ENCODE data around the gene NELL2.
"Not testable (repeated sequence)": the region's sequence is repeated elsewhere in the genome, so short reads cannot be mapped to it uniquely, and the experiment has no call there.

The NELL2 gene

DNA sequence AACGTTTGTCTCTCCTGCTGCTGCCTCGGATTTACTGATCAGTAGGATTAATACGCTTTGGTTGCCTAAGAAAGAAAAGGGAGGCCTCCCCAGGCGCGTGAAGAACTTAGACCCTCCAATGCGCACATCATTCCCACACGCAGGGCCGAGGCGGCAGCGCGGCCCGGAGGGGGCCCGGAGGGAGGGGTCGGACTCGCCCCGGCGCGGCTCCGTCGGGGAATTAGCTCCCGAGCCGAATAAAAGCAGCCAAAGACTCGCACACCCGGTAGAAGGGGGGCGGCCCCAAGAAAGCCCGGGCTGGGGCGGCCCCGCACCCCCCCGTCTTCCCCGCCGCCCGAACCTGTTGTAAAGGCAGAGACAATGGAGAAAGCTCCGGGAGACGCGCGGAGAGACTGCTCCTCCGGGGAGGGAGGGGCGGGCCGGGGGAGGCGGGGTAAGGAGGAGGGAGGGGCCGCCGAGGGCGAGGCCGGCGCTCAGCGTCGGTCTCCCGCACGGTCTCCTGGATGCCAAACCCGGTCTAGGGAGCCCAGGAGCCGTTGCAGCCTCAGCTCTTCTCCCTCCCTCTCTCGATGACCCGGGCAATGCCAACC is at the start of gene NELL2:
Gene NELL2, minus strand, starts transcription at position 362 of the 590 bp plus-strand sequence. CDS start 446 bp downstream, outside the sequence.
- DNase-seq (ENCODE audit: extremely low spot score, insufficient read length, low read depth) (no peak), FAIRE-seq (no peak)

DNA sequence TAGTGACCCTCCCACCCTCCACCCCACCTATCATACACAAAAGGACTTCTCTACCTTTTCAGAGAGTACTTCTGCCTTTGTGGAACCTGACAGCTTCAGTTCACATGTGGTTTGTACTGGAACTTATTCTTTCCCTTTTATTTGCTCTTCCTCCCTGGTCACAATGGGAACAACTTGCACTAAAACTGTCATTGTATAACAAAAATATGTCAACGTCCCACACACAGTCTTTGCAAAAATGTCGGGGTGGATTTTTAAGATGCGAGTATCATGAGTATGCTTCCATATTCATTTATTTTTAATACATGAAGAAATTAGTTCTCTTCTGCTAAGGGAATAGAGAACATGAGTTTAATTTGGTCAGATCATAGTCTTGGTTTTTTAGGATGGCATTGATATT is 45.6 kb upstream of the NELL2 start:
- no peak for DNase-seq (ENCODE audit: extremely low spot score, insufficient read length, low read depth)
- no peak for FAIRE-seq

DNA sequence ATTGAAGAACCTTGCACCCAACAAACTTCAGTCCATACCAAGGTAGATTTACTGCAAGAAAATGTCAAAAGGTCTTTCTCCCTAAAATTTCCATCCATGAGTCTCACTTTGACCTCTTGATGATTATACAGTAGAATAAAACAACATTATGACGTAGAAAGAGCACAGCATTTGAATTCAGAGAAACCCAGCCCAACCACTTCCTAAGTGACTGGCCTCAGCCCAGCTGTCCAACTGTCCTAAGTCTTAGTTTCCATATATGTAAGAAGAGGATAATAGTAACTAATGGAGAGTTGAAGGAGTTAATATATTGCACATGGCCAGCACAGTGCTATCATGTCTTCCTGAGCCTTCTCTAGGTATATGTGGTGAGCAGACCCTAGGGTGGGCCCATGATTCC is 41.0 kb upstream of the NELL2 start:
- DNase-seq (ENCODE audit: extremely low spot score, insufficient read length, low read depth) (no peak), FAIRE-seq (no peak)

DNA sequence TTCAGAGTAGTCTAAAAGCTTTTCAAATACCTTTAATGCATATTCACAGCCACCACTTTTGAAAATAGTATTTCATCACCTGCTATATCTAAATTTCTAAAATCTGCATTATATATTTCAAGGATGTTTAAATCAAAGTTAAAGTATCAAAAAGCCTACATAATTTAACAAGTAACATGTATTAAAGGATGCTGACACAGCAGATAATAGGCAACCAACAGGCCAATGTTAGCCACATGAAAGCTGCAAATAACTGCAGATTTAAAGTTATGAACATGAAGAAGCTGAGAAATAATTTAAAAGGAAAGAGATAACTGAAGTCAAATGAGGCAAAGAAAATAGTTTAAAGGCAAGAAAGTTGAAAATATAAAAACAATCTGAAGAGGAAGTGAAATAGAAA is 39.8 kb upstream of the NELL2 start:
- FAIRE-seq, result no peak
- DNase-seq (ENCODE audit: extremely low spot score, insufficient read length, low read depth), result no peak

DNA sequence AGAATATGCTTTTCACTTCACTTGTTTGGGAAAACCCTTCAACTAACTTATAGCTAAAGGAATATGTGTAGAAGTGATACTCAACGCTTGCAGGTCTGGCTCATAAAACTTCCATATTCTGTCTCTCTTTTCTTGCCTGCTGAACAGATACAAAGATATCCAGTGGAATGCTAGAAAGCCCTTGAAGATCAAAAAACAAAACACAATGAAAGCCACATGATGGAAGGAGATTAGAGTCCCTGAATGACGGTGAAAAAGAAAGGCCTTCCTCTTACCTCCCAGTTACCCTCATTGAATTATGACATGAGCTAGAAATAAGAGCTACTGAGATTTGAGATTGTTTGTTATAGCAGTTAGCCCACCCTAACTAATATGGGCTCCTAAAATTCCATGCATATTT is 28.2 kb upstream of the NELL2 start:
- DNase-seq (ENCODE audit: extremely low spot score, insufficient read length, low read depth) (no peak), FAIRE-seq (no peak)

DNA sequence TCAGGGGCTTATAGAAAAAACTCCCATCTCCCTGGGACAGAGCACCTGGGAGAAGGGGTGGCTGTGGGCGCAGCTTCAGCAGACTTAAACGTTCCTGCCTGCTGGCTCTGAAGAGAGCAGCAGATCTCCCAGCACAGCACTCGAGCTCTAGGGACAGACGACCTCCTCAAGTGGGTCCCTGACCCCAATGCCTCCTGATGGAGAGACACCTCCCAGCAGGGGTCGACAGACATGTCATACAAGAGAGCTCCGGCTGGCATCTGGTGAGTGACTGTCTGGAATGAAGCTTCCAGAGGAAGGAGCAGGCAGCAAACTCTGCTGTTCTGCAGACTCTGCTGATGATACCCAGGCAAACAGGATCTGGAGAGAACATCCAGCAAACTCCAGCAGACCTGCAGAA is 22.0 kb upstream of the NELL2 start:
- FAIRE-seq; DNase-seq (ENCODE audit: extremely low spot score, insufficient read length, low read depth): not testable (repeated sequence)

DNA sequence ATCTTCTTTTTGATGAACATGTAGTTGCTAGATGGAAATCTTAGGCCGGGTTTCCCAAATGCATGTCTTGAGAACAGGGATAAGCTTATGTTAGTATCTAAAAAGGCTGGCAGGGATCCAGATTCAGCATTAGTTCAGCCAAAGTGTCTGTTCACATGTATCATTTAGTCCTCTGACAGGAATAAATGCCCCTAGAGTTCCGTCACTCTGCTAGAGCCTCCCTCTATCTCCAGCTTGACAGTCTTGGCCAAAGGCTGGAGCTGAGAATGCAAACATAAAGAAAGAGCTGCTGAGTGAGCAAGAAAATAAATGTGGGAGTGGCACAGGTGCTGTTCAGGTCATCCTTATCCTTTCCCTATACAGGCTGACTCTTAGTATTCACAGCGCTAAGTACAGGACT is 13.8 kb upstream of the NELL2 start:
- DNase-seq (ENCODE audit: extremely low spot score, insufficient read length, low read depth), result no peak
- FAIRE-seq, result no peak

DNA sequence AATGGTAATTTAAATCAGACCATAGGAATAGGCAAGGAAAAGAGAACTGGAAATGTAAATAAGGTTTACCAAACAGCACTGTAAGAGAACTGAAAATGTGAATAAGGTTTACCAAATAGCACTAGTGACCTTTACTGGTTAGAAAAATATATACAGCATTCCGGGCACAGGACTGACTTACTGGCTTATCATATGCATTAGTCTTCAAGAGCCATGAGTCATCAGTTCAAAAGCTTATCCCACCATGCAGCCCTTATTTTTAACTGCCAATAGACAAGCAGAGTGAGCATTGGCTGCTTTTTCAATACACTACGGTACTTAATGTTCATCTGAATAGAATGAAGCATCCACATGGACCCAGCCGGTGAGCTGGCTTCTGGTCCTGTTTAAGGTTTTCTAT is 13.0 kb upstream of the NELL2 start:
- no peak for FAIRE-seq
- DNase-seq (ENCODE audit: extremely low spot score, insufficient read length, low read depth), result no peak

DNA sequence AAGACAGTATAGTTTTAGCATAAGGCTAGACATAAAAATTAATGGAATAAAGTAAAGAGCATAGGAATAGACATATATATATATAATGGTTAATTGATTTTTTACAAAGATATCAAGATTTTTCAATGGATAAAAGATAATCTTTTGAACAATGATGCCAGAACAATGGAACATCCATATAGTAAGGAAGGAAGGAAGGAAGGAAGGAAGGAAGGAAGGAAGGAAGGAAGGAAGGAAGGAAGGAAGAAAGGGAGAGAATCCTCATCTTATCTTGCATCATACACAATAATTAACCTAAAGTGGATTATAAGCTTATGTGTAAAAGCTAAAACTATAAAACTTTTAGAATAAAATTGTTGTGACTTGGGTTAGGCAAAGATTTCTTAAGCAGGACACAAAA is 9.8 kb upstream of the NELL2 start:
- FAIRE-seq (no peak), DNase-seq (ENCODE audit: extremely low spot score, insufficient read length, low read depth) (no peak)

DNA sequence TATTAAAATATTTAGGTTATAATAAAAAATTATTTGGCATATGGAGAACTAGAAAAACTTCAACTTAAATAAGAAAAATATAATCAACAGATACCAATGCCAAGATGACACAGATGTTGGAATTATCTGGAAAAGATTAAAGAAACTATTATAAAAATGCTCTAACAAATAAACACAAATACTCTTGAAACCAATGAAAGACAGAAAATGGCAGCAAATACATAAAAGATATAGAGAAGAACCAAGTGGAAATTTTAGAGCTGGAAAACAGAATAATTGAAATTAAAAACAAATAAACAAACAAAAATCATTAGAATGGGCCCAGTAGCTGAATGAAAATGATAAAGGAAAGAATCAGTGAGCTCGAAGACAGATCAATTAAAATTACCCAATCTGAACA is 5.1 kb upstream of the NELL2 start:
- FAIRE-seq (no peak), DNase-seq (ENCODE audit: extremely low spot score, insufficient read length, low read depth) (no peak)

DNA sequence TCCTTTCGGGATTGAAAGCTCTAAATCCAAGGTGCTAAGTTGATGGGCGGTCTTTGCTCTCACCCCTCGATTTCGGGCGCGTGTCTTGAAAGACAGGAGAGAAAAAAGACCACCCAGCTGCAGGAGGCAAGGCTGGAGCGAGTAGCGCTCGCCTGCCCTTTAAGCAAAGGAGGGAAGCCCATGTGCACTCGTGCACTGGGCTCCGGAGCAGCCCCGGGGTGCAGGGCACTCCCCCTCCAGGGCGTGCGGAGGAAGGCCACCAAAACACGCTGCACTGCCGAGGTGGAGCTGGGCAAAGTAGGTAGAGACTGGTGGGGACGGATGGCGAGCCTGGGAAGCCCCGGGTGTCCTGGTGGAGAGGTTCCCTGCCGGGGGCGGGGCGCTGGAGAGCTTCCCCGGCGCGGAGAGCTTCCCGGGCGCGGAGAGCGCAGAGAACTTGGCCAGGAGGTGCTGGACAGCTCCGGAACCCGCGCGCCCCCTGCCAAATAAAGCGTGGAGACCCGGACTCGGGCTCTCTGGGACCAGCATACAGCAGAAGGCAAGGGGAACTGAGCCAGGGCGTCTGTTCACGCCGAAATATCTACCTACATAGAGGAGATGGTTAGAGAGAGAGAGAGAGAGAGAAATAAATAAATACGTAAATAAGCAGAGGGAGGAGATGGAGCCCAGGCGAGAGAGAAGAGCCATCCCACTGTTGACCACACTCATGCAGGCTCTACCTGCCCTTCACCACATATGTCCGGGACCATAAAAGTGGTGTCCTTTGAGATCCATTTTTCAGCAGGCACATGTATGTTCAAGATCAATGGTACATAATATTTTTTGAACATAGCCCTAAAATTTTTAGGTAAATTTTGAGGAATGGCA is 662 bp upstream of the NELL2 start:
- FAIRE-seq (no peak), DNase-seq (ENCODE audit: extremely low spot score, insufficient read length, low read depth) (no peak)

DNA sequence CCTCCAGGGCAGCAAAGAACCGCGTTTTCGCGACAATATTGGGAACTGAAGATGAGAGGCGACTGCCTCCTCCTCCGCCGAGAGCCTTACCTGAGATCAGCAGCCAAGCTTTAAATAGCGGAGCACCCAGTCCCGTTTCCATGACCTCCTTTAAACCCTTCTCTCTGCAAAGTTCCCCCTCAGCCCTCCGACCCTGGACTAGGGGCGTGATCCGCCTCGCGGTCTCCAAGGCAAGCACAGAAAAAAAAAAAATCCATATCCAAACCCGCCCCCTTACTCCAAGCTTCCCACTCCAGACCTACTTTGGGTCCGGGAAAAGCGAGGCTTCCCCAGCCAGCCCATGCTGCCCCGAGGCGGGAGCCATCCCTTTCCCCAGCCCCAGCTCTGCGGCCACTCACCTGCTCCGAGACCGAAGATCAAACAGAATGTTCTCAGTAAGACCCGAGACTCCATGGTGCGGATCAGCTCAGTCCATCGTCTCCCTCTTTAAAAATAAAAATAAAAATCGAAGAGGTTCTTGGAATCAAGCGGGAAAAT is 630 bp downstream of the NELL2 start:
- FAIRE-seq (no peak), DNase-seq (ENCODE audit: extremely low spot score, insufficient read length, low read depth) (no peak)

DNA sequence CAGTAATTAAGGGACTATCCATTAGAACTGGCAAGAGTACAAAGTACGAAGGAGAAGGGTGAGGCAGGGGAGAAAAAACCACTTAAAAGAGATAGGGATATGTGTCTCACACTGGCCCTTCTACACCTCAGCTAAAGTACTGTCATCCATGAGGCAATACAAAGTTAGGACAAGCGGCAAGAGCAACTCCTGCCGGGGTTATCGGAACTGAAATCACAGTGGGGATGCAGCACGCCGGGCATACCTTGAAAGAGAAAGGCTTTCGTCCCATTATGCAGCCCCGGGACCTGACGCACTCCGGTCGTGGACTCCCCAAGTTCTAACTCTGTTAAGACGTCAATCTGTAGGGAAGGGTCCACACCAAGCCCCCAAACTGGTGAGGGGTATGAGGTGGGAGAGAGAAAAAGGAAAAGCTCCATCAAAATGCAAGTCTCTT is 1.1 kb downstream of the NELL2 start:
- FAIRE-seq (no peak), DNase-seq (ENCODE audit: extremely low spot score, insufficient read length, low read depth) (no peak)

DNA sequence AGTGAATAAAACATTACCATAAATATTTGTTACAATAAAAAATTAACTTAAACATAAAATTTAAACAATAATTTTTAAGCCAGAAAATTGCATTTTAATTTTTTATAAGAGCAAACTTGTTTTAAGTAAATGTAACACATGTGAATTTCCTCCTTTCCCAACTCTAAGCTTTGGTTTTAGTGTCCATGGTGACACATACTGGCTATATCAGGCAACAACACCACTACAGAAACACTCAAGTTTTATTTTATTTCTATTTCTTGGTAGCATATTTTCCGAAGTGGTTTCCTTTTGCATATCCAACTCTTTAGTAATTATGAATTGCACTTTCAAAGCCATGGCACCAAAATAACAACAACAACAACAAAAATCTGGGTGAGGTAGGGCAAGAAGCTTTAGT is 2.2 kb downstream of the NELL2 start:
- FAIRE-seq (no peak), DNase-seq (ENCODE audit: extremely low spot score, insufficient read length, low read depth) (no peak)

DNA sequence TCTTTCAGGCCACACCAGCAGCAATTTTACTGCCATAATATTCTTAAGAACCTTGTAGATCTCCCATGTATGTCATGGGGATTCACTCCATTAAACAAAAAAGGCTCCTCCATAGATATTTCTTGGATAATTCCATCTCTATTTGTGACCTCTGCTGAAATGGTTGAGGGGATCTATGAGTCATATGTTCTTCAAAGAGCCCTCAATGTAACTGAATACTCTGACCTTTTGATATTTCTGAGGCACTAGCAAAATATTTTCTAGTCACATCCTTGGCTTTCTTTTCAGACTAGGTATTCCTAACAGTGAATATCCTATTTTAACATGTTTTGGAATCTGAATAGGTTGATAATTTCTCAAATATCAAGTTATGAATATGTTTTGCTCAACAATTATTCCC is 6.6 kb downstream of the NELL2 start:
- FAIRE-seq, result no peak
- no peak for DNase-seq (ENCODE audit: extremely low spot score, insufficient read length, low read depth)

DNA sequence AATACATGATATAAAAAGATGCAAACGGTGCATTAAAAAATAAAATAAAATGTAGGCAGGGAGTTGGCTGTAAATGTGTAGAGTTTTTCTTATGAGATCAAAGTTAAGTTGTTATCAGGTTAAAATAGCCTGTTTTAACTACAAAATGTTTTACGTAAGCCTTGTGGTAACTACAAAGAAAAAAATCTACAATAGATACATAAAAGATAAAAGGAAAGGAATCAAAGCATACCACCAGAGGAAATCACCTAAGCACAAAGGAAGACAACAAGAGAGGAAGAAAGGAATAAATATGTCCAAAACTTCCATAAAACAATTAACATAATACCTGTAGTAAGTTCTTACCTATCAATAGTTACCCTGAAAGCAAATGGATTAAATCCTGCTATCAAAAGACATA is 12.2 kb downstream of the NELL2 start:
- FAIRE-seq (no peak), DNase-seq (ENCODE audit: extremely low spot score, insufficient read length, low read depth) (no peak)

DNA sequence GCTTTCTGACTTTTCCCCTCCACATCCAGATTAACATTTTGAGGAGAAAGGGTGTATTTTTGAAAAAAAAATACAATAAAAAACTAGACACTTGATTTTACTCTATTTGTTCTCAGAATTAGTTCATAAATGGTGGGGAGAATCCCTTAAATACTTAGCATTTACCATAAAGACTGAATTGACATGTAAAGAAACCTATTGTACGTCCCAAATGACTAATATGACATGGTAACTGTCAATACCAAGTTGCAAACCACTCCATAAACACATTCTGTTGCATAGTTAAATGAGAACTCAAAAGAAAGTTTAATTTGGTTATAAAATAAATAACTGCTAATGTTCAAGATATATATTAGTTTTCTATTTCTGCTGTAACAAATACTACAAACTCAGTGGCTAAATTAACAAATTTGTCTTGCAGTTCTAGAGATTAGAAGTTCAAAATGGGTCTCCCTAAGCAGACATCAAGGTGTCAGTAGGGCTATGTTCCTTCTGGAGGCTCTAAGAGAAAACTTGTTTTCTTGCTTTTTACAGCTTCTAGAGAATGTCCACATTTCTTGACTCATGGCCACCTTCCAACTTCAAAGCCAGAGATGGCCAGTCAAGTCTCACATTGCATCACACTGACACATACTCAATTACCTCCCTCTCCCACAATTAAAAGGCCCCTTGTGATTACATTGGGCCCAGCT is 16.0 kb downstream of the NELL2 start:
- FAIRE-seq, result no peak
- DNase-seq (ENCODE audit: extremely low spot score, insufficient read length, low read depth), result no peak

DNA sequence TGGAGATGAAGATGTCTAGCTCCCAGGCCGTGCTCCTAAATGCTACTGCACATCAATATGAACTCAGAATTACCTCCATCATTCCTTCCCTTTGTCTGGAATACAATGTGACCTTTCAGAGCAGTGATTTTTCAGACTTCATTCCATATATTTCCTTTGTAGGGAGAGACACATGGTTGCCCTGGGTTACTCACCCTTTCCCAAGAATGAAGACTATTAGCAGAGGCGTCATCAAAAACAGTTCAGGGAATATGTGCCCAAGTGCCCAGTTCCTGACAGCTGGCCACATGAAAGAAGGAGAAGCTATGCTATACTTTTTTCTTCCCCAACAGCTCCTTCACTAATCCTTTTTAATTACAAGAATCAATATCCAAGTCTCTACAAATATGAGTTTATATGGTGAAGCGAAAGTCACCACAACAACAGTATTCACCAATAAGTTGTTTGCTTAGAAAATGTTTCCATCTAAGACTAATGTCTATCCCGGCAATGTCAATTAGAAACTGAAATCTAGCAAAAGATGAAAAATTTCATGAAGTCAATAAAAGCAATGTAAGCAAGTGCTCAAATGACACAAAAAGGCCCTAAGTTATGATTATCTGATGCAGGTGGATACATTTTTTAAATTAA is 17.8 kb downstream of the NELL2 start:
- DNase-seq (ENCODE audit: extremely low spot score, insufficient read length, low read depth) (no peak), FAIRE-seq (no peak)

DNA sequence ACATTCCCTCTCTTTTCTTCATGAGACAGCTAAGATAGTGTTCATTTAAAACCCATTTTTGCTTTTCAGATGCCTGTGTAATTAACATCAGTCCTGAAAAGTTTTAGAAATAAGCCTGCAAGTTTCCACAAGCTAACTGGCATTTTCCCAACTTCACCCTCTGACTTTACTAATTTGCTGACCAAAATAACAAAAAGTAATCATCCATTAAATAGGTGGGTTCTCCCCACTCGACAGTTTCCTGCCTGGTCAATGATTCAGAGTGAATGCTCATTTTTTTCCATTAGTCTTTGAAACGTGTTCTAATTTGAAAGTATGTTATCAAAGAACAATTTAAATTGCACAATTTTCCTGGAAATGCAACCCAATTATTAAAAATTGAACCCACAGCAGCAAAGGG is 23.6 kb downstream of the NELL2 start:
- FAIRE-seq, result no peak

DNA sequence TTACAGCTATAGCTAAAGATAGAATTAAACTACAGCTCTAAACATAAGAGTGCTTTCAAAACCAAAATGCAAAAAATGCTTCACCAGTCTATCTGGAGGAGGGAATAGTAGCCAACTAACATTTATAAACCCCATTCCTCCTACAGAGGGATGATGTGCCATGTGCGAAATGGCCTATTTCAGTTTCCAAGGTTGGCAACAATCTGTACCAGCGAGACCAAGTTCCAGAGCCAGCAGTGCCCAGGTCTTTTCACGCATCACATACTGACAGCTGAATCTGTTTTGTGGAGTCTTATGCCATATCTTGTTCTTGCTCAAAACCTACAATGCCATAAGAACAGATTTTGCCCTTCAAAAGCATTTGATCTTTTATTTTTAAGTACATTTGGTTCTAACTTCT is 24.5 kb downstream of the NELL2 start:
- FAIRE-seq (no peak), DNase-seq (ENCODE audit: extremely low spot score, insufficient read length, low read depth) (no peak)

More for the DNA sequence above, 23.6 kb downstream of the NELL2 start:
- no peak for DNase-seq (ENCODE audit: extremely low spot score, insufficient read length, low read depth)

All from GM18507 (cell line).